Erythroblast (primary cell): ENCODE measurements around the gene CNGA3.

Source experiments
- DNase-seq, 2 experiments: peaks; one replicate each; lab custom pipeline; 2025; lab: John Stamatoyannopoulos, UW
- GATA1 ChIP-seq: IDR thresholded peaks from 2 replicates; pipeline ENCODE4 v1.6.1; 2011; ENCODE audit warnings: low read depth, mild to moderate bottlenecking, control low read depth, low read length, moderate library complexity
- POLR2A ChIP-seq: IDR thresholded peaks from 2 replicates; pipeline ENCODE4 v1.6.1; 2011; ENCODE audit warnings: mild to moderate bottlenecking, low read length

Gene CNGA3

DNA sequence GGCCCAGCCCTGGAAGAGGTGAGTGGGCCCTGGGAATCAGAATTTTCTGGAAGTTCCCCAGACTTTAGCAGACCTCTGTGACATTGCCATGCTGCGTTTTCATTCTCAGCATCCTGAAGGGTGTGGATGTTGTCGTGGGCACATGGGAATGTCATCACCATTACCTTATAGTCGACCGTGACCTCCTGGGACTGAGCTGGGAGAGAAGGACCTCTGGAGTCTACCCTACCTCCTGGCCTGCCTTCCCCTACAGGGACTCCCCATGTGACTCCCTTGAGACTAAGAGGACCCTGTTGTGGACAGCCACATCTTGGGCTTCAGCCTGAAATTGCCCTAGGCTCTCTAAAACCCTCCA, 43.0 kb downstream of the CNGA3 start:
- no peak for DNase-seq
- no peak for TF ChIP-seq GATA1
- TF ChIP-seq POLR2A = no peak

DNA sequence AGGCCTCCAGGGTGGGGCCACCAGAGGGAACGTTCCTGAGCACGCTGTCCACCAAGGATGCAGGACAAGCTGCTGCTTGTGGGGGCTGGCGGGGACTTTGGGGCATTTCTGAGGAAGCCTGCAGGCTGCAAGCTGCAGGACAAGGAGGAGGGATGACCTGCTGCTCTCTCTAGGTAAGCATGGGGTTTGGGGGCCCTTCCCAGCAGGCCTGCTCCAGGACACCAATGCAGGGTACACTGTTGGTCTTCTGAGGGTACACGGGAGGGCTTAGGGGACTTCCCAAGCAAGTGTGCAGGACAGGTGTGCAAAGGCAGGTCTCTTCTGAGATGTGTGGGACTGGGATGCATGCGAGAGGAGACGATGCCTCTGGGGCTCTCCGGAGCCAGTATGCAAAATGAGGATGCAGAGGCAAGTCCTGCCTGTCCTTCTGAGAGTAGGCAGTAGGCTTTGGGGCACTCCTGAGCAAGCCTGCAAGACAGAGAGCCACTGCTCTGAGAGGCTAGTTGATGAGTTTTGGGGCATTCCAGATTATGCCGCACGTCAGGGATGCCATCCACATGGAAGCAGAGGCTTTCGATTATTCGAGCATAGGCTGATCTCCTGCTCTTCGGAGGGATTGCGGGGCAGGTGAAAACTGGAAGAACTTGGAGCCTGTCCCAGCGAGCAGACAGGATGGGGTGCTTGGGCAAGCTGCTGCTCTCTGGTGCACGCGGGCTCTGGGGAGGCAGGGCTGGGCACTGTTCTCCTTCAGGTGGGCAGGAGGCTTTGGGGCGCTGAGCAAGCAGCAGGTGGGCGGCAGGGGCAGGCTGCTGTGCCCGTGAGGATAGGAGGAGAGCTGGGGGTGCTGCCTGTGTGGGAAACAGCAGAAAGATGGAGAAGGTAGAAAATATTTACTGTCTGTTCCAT, 44.6 kb downstream of the CNGA3 start:
- no peak for TF ChIP-seq GATA1
- no peak for TF ChIP-seq POLR2A
- DNase-seq = no peak

DNA sequence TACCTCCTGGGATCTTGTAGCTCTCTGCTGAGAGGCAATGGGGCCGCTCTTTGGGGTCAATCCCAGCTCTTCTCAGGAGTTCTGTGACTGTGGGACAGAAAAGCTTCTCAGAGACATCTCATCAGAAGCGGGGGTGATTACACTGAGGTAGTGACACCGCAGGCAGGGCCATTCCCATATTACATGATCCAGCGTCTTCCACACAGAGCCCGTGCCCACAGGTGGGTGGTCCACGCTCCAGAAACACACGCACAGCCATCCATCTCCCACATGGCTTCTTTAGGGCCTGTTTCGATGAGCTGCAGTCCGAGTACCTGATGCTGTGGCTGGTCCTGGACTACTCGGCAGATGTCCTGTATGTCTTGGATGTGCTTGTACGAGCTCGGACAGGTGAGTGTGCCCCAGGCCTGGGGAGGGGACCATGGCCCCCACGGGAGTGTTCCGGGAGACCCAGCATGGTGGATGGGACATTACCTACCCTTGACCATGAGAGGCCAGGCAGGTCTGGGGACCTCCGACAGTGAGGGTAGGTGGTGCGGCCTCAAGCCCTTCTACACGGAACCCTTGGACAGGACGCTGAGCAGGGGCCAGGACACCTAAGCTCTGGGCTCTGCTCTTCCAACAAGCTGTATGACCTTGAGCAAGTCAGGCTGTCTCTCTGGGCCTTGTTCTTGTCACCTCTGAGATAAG, 45.5 kb downstream of the CNGA3 start:
- DNase-seq = no peak
- TF ChIP-seq GATA1 = no peak
- TF ChIP-seq POLR2A = no peak

DNA sequence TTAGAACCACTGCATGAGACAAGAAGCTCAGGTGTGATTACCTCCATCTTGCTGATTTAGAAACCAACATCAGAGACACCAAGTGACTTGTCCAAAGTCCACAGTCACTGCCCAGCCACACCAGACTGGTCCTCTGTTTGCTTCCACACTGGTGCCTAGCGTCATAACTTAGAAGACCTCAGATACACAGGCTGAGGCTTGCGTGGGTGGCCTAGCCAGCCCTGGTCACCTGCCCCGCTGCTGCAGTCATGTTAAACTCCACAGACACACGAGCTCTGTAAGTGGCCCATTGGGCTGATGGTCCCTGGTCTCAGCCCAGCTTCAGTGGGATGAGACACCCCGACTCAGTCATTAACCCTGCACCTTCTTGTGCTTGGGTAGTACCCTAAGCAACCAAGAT, 47.1 kb downstream of the CNGA3 start:
- TF ChIP-seq GATA1 (no peak), POLR2A (no peak)

DNA sequence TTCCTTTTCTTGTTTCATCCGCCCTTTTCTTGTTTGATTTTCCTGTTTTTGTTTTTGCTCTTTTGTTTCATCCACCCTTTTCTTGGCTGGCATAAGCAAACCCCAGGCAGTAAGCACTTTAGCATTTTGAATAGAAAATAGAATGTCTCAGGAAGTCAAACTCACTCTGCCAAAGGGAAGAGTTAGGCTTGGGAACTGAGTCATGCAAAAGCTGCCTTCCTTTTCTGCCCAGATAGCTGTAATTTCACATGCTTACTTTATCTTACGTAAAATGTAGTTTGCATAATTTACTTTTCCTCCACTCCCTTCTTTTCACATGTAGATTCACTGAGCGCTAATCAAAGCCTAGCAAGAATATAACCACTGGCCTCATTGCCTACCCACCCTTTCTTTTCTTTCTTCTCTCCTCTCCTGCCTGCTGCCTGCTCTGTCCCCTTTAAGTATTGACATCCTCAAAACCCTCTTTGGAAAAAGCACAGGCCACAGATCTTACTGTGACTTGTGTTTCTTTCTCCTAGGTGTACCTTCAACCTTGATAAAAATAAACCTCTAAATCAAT, 48.4 kb downstream of the CNGA3 start:
- DNase-seq = no peak
- TF ChIP-seq GATA1 (no peak), POLR2A (no peak)

More for the DNA sequence above, 47.1 kb downstream of the CNGA3 start:
- DNase-seq = no peak

DNA sequence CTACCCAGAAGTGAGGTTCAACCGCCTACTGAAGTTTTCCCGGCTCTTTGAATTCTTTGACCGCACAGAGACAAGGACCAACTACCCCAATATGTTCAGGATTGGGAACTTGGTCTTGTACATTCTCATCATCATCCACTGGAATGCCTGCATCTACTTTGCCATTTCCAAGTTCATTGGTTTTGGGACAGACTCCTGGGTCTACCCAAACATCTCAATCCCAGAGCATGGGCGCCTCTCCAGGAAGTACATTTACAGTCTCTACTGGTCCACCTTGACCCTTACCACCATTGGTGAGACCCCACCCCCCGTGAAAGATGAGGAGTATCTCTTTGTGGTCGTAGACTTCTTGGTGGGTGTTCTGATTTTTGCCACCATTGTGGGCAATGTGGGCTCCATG, 49.7 kb downstream of the CNGA3 start:
- no peak for DNase-seq
- TF ChIP-seq GATA1 (no peak), POLR2A (no peak)

DNA sequence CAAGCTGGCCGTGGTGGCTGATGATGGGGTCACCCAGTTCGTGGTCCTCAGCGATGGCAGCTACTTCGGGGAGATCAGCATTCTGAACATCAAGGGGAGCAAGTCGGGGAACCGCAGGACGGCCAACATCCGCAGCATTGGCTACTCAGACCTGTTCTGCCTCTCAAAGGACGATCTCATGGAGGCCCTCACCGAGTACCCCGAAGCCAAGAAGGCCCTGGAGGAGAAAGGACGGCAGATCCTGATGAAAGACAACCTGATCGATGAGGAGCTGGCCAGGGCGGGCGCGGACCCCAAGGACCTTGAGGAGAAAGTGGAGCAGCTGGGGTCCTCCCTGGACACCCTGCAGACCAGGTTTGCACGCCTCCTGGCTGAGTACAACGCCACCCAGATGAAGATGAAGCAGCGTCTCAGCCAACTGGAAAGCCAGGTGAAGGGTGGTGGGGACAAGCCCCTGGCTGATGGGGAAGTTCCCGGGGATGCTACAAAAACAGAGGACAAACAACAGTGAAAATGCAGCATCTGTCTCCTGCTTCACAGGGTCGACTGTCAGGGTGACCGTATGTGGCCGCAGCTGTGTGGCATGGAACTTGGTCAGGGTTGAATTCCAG, 50.6 kb downstream of the CNGA3 start:
- TF ChIP-seq GATA1 (no peak), POLR2A (no peak)

DNA sequence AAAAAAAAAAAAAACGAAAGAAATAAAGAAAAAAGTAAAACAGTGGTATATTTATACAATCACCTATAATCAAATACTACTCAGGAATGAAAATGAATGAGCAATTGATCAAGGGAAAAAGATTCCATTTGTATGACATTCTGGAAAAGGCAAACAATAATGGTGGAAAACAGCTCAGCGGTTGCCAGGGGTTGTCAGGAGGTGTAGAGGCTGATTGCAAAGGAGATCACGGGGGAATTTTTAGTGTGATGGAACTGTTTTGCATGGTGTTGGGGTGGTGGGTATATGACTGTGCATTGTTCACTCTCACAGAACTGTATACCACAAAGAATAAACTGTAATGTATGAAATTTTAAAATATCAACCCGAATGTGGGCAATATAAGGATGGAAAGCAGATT, 52.9 kb downstream of the CNGA3 start:
- DNase-seq = no peak
- no peak for TF ChIP-seq POLR2A
- TF ChIP-seq GATA1 = no peak

More for the DNA sequence above, 50.6 kb downstream of the CNGA3 start:
- DNase-seq = no peak

DNA sequence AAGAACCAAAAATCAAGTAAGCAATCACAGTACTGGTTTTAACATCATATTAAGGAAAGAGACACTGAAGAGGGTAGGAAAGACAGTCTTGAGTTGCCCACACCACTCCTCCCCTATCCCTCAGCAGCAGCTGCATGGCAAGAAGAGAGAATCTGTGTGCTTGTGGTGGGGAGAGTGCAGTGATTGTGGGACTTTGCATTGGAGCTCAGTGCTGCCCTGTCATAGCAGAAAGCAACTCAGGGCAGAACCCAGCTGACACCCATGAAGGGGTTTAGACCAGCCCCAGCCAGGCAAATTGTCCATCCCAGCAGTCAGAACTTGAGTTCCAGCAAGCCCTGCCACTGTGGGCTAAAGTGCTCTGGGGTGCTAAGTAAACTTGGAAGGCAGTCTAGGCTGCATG, 57.6 kb downstream of the CNGA3 start:
- DNase-seq = no peak
- TF ChIP-seq GATA1 (no peak), POLR2A (no peak)

DNA sequence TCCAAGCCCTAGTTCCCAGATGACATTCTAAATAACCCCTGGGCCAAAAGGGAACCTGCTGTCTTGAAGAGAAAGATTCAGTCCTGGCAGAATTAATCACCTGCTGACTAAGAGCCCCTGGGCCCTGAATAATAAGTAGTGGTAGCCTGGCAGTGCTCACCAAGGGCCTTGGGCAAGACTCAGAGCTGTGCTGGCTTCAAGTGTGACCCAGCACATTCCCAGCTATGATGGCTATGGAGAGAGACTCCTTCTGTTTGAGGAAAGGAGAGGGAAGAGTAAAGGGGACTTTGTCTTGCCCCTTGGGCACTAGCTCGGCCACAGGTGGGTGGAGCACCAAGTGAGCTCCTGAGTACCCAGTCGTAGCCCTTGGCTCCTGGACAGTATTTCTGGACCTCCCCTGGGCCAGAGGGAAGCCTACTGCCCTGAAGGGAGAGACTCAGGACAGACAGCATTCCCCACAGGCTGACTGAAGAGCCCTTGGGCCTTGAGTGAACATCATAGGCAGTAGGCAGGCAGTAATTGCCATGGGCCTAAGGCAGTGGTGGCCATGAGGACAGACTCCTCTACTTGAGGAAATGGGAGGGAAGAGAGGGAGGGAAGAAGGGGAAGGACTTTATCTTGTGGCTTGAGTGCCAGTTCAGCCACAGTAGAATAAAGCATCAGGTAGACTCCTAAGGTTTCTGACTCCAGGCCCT, 58.4 kb downstream of the CNGA3 start:
- no peak for DNase-seq
- no peak for TF ChIP-seq POLR2A
- TF ChIP-seq GATA1 = no peak

DNA sequence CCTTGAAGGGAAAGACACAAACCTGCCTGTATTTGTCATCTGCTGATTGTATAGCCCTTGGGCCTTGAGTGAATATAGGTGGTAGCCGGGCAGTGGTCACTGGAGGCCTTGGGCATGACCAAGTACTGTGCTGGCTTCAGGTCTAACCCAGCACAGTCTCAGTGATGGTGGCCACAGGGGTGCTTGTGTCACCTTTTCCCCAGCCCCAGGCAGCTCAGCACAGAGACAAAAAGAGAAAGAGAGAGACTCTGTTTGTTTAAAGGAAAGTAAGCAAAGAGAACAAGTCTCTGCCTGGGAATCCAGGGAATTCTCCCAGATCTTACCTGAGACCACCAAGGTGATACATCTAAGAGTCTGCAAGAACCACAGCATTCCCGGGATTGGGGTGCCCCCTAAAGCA, 59.0 kb downstream of the CNGA3 start:
- no peak for TF ChIP-seq POLR2A
- TF ChIP-seq GATA1 = no peak
- no peak for DNase-seq

DNA sequence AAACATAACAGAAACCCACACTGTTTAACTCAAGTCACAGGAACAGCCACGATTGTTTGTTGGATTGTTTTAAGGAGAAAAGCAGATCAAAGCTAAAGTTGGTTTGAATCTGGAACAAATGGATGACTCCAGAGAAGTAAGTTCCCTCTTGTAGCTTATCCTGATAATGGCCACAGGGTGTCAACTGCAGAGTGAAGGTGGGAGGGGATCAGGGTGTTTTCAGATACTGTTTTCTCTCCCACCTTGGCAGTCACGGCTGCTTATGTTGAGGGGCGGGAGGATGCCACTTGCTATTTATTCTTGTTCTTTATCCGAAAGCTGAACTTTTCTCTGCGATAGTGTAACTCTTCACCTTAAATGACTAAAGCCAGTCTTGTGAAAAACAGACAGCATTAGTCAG, 61.9 kb downstream of the CNGA3 start:
- no peak for TF ChIP-seq POLR2A
- no peak for TF ChIP-seq GATA1
- no peak for DNase-seq
